GM12878 (cell line): ENCODE data around the gene F2RL3. TPM values are rescaled to one million over a fixed set of nuclear protein-coding genes. Genes with fewer than 3 reads are reported as not detected.

Experiments
- ATAC-seq: fragments of 200-7000 bp; cut with Tn5 transposase; 3 replicates; pipeline ENCODE4 v1.9.1; 2020; ENCODE audit warnings: mild to moderate bottlenecking, moderate library complexity
- BruUV-seq: library from RNA; stranded (reverse); fragments of 400-500 nt; replicated peaks from 2 replicates; lab custom pipeline; 2021; lab: Mats Ljungman, UMichigan
- CTCF ChIA-PET: fragments of 300-600 bp; sonication (Branson Sonifier 250); formaldehyde crosslinking; extraction: SDS; loops from one replicate; lab custom pipeline; 2021; ENCODE audit warnings: inconsistent platforms; lab: Yijun Ruan, JAX
- POLR2A ChIA-PET: fragments of 350-600 bp; formaldehyde crosslinking; extraction: SDS; loops from one replicate; lab custom pipeline; 2021; ENCODE audit warnings: inconsistent platforms; lab: Charles Lee
- RAD21 ChIA-PET: fragments of 300-600 bp; sonication (Branson Sonifier 250); formaldehyde crosslinking; loops from one replicate; lab custom pipeline; 2023; ENCODE audit warnings: antibody characterized with exemption; ENCODE audit not compliant: unreplicated experiment; lab: Charles Lee
- SMC1A ChIA-PET: fragments of 300-600 bp; sonication (Branson Sonifier 250); formaldehyde crosslinking; loops from one replicate; lab custom pipeline; 2023; ENCODE audit not compliant: unreplicated experiment, uncharacterized antibody; lab: Charles Lee
- DNase-seq: peaks from one replicate; pipeline ENCODE4 v3.0.0-alpha.2; 2011; ENCODE audit warnings: low read depth, low spot score
- FAIRE-seq: peaks from 3 replicates; lab custom pipeline; 2011; peaks lifted over from hg19 to GRCh38; lab: Jason Lieb, UNC
- H2AFZ ChIP-seq: 2 replicates; pipeline ENCODE4 v1.6.0; 2011; ENCODE audit warnings: low read depth, low read length, control low read depth; ENCODE audit not compliant: control insufficient read depth
- H3K27ac ChIP-seq: 2 replicates; pipeline ENCODE4 v1.5.1; 2011; ENCODE audit warnings: control low read depth; ENCODE audit not compliant: control insufficient read depth, insufficient read depth
- H3K27me3 ChIP-seq, 2 experiments: replicated peaks in 1 of 2; 2 replicates each; pipeline versions ENCODE4 v1.6.0 to v1.6.1; 2011; ENCODE audit warnings: low read length in 1 of 2; ENCODE audit not compliant: control insufficient read depth in 2 of 2, insufficient read depth in 2 of 2
- H3K36me3 ChIP-seq, 2 experiments: 2 replicates each; pipeline ENCODE4 v1.5.1; 2011; ENCODE audit warnings: low read length in 1 of 2; ENCODE audit not compliant: control insufficient read depth in 2 of 2, insufficient read depth in 2 of 2
- H3K4me1 ChIP-seq: 2 replicates; pipeline ENCODE4 v1.6.1; 2011; ENCODE audit warnings: mild to moderate bottlenecking, low read length, moderate library complexity, mixed read lengths; ENCODE audit not compliant: control insufficient read depth, insufficient read depth
- H3K4me2 ChIP-seq: 2 replicates; pipeline ENCODE4 v1.6.0; 2011; ENCODE audit warnings: control low read depth; ENCODE audit not compliant: control insufficient read depth, insufficient read depth
- H3K4me3 ChIP-seq: fragments of 200-600 bp; sonication (generic); 2 replicates; pipeline ENCODE4 v1.5.1; 2016
- H3K79me2 ChIP-seq: 2 replicates; pipeline ENCODE4 v1.6.0; 2011; ENCODE audit warnings: low read length; ENCODE audit not compliant: control insufficient read depth, insufficient read depth
- H3K9ac ChIP-seq: 2 replicates; pipeline ENCODE4 v1.8.0; 2011; ENCODE audit warnings: low read length, control low read depth, mixed read lengths; ENCODE audit not compliant: control insufficient read depth, insufficient read depth
- H3K9me3 ChIP-seq: replicated peaks from 3 replicates; pipeline ENCODE4 v1.5.1; 2011; ENCODE audit warnings: mild to moderate bottlenecking, low read length; ENCODE audit not compliant: control insufficient read depth, insufficient read depth
- H4K20me1 ChIP-seq: 2 replicates; pipeline ENCODE4 v1.6.0; 2011; ENCODE audit not compliant: control insufficient read depth, insufficient read depth
- BHLHE40 ChIP-seq, 2 experiments: fragments of 450-650 bp in 1 of 2; IDR thresholded peaks; 2 replicates each; pipeline ENCODE4 v1.6.1; 2011 to 2017; ENCODE audit warnings: low read depth in 2 of 2, borderline replicate concordance in 1 of 2, improper control_type of control experiment in 1 of 2, low read length in 1 of 2, mild to moderate bottlenecking in 1 of 2
- MYB ChIP-seq: fragments of 150-350 bp; IDR thresholded peaks from 2 replicates; pipeline ENCODE4 v1.6.1; 2014; ENCODE audit warnings: mild to moderate bottlenecking, low read depth, low read length, borderline replicate concordance
- NFYA ChIP-seq: IDR thresholded peaks from 2 replicates; pipeline ENCODE4 v1.6.1; 2011; ENCODE audit warnings: low read depth, mild to moderate bottlenecking, low read length, improper control_type of control experiment, borderline replicate concordance
- NR2F1 ChIP-seq: fragments of 450-650 bp; conservative IDR thresholded peaks from 2 replicates; pipeline ENCODE4 v1.6.1; 2017; ENCODE audit warnings: mild to moderate bottlenecking
- PBX3 ChIP-seq: IDR thresholded peaks from 2 replicates; pipeline ENCODE4 v1.6.1; 2011; ENCODE audit warnings: mild to moderate bottlenecking, low read depth, low read length, moderate library complexity; ENCODE audit not compliant: insufficient replicate concordance
- RUNX3 ChIP-seq: IDR thresholded peaks from 2 replicates; pipeline ENCODE4 v1.6.1; 2012; ENCODE audit warnings: low read length, inconsistent platforms
- TCF12 ChIP-seq: IDR thresholded peaks from 2 replicates; pipeline ENCODE4 v1.6.1; 2011; ENCODE audit warnings: low read depth, mild to moderate bottlenecking, low read length
- ZNF207 ChIP-seq: fragments of 450-650 bp; IDR thresholded peaks from 2 replicates; pipeline ENCODE4 v1.6.1; 2014; ENCODE audit warnings: antibody characterized with exemption, mild to moderate bottlenecking, borderline replicate concordance
- WGBS: methylation state at CpG from one replicate; pipeline ENCODE4 v1.1.6; 2016; ENCODE audit warnings: low lambda C conversion rate; ENCODE audit not compliant: insufficient replicate concordance, insufficient coverage; ENCODE audit errors: missing lambda C conversion rate; 5-methylcytosine and 5-hydroxymethylcytosine counted together
- in situ Hi-C: fragments of 300-500 bp; cut with MboI; formaldehyde crosslinking; loops from 9 replicates; pipeline ENCODE4 v1.14.3; 2018; ENCODE audit warnings: mixed read lengths
- intact Hi-C: fragments of 100-400 bp; cut with micrococcal nuclease; formaldehyde crosslinking; loops from one replicate; pipeline ENCODE4 v1.14.2; 2022; ENCODE audit not compliant: unreplicated experiment
- polyA plus RNA-seq, 11 experiments: library from polyadenylated mRNA; depleted of rRNA in 4 of 11; unstranded in 6 of 11; stranded (reverse) in 5 of 11; fragments of >200 nt; fragmentation: Nextera tagmentation in 4 of 11; fragmentation: Illumina TruSeq in 1 of 11; extraction: Ambion mirVana in 4 of 11; extraction: Trizol in 1 of 11; gene quantifications; 1 replicate in 1 of 11; 2 replicates in 10 of 11; pipeline versions ENCODE4 v1.2.1 to v1.2.3, GENCODE V29; 2011 to 2016; ENCODE audit warnings: inconsistent platforms in 2 of 11, missing spikeins in 2 of 11, low read depth in 1 of 11
- total RNA-seq, 4 experiments: library from RNA; depleted of rRNA in 3 of 4; stranded (reverse); fragments of >200 nt in 3 of 4; fragmentation: Illumina TruSeq in 1 of 4; extraction: Trizol in 1 of 4; gene quantifications; 2 replicates each; pipeline versions ENCODE4 v1.2.1 to v1.2.3, GENCODE V29; 2013 to 2021
- TF ChIP-seq, protein P1 (sequence below): IDR thresholded peaks from 2 replicates; pipeline ENCODE4 v1.6.1; 2012; ENCODE audit warnings: low read depth, low read length, improper control_type of control experiment

The F2RL3 gene
- total and polyA plus RNA-seq, 10 of the 15 experiments (the other 5 are each of a cell fraction or from before 2014, with no cell fraction given), result 0.01 to 1.2 (median 0.29) TPM

- CTCF ChIA-PET, result no interaction called here
- peaks cover 6% of the 10 kb centered on the region for H3K4me1 ChIP-seq
- 38% methylated on average over 12 of the region's 12 CpGs for WGBS
- DNase-seq (no peak), FAIRE-seq (no peak), ATAC-seq (peak; percentile 64)
- in situ Hi-C loops, result no loop called here
- H3K9ac ChIP-seq, result no peak overlapping the region
- no peaks in the 10 kb centered on the region for H4K20me1 ChIP-seq
- no peaks in the 10 kb centered on the region for H3K79me2 ChIP-seq
- no peak overlapping the region for H3K4me2 ChIP-seq
- H3K9me3 ChIP-seq, result peaks cover 18% of the 10 kb centered on the region; the same call in 2 of the 3 replicates
- RAD21 ChIA-PET, result no interaction called here
- H3K27ac ChIP-seq, result no peak overlapping the region
- peaks cover 10 to 40% of the 10 kb centered on the region in 2 experiments for H3K36me3 ChIP-seq
- SMC1A ChIA-PET, result no interaction called here
- POLR2A ChIA-PET, result no interaction called here
- H2AFZ ChIP-seq, result no peak overlapping the region
- intact Hi-C loops, result no loop called here
- H3K27me3 ChIP-seq, result no peaks in the 10 kb centered on the region
- BruUV-seq, result no TSS peak
- peak in 1 of 2 experiments; percentile 23; a peak in 1 of 4 replicates for TF ChIP-seq BHLHE40 (IDR thresholded peaks at IDR 0.05; ENCODE audit: borderline replicate concordance in 1 of 2, low read depth in 2 of 2, low read length in 1 of 2)
- TF ChIP-seq MYB, result no peak
- TF ChIP-seq RUNX3, result peak; percentile 90
- TF ChIP-seq PBX3, result no peak
- no peak for TF ChIP-seq ZNF207
- TF ChIP-seq, protein P1, sequence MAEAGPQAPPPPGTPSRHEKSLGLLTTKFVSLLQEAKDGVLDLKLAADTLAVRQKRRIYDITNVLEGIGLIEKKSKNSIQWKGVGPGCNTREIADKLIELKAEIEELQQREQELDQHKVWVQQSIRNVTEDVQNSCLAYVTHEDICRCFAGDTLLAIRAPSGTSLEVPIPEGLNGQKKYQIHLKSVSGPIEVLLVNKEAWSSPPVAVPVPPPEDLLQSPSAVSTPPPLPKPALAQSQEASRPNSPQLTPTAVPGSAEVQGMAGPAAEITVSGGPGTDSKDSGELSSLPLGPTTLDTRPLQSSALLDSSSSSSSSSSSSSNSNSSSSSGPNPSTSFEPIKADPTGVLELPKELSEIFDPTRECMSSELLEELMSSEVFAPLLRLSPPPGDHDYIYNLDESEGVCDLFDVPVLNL, result no peak
- peak; percentile 68; the same call in 1 of the 2 replicates for TF ChIP-seq NR2F1
- TF ChIP-seq NFYA, result no peak
- TF ChIP-seq TCF12, result peak; percentile 25; the same call in 1 of the 2 replicates
- no peak overlapping the region for H3K4me3 ChIP-seq
These were observed 11.9 kb upstream of the F2RL3 start for GRCh38 chr19:16876904-16877361.
